Activated CD8-positive, alpha-beta memory T cell treated with anti-CD3 and anti-CD28 coated beads, Interleukin-2, amount 50 U/mL, for 1 hour (primary cell): ENCODE measurements around the gene PPFIA2.

ENCODE experiments used
- DNase-seq: peaks from one replicate; pipeline ENCODE4 v3.0.0-alpha.2; 2020; ENCODE audit errors: extremely low read depth

Gene PPFIA2

GRCh38 chr12:81274637-81275529, 484.3 kb downstream of the PPFIA2 start:
- DNase-seq = no peak

DNA sequence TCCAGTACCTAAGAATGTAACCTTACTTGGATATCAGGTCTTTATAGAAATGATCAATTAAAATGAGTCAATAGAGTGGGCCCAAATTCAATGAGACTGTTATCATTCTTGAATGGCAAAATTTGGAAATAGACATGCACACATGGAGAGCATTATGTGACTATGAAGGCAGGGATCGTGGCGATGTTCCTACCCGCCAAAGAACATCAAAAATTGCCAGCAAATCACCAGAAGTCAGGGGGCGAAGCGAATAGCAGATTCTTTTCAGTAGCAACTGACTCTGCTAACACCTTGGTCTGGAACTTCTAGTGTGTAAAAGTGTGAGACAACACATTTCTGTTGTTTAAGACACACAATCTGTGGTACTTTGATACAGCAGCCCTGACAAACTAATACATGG, 488.8 kb downstream of the PPFIA2 start:
- no peak for DNase-seq

DNA sequence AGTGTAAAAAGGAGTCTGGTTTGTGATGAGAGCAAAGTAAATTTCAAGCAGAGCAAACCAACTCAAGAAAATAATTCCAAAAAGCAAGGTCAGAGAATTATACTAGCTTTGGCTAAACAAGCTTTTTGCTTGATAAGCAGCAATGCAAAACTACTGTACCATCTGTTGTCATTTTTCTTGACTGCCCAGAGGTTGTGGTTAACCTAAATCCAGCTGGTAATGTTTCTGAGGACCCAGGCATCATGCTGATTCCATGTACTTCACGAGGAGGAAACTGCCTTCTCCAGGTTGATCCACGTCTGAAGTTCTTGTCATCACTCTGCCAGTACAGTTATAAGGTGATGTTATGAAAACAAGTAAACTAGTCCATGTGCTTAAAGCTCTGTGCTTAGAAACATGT, 496.1 kb downstream of the PPFIA2 start:
- DNase-seq = no peak

DNA sequence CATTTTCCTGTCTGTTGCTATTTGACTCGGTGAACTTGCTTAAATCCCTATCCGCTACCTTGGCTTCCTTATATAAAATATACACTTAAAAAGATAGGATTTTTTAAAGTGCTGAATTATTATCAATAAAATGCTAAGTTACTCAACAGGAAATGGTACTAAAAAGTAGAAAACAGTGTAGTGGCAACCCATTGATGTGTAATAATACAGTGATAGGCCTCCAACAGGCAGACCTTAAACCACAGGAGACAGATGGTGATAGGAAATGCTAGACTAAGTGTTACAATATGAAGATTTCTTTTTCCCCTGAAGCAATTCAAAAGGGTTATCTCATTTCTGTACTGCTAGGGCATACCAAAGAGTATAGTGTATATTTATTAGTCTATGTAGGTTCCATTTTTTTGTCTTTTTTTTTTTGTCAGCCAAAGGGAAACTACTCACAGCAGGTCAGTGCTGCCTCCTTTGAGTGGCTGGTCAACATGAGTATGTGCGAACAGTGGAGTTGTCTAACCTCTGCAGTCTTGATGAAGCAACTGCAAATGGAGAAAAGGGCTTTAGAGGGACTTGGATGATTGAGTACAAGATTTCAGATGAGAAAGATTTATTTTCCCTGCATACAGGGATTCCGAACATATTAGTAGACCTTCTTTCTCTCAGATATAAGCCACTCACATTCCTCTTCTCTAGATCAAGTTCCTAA, 497.5 kb downstream of the PPFIA2 start:
- DNase-seq = no peak

- no peak for DNase-seq
Observed at GRCh38 chr12:81259360-81259759, 499.8 kb downstream of the PPFIA2 start.

GRCh38 chr12:81257947-81258551, 501.1 kb downstream of the PPFIA2 start:
- no peak for DNase-seq

- DNase-seq = no peak
Observed at GRCh38 chr12:81255947-81256346, 503.2 kb downstream of the PPFIA2 start.

- DNase-seq = no peak
Observed at GRCh38 chr12:81255456-81255855, 503.7 kb downstream of the PPFIA2 start.

- no peak for DNase-seq
Observed at GRCh38 chr12:81253360-81253759, 505.8 kb downstream of the PPFIA2 start.

DNA sequence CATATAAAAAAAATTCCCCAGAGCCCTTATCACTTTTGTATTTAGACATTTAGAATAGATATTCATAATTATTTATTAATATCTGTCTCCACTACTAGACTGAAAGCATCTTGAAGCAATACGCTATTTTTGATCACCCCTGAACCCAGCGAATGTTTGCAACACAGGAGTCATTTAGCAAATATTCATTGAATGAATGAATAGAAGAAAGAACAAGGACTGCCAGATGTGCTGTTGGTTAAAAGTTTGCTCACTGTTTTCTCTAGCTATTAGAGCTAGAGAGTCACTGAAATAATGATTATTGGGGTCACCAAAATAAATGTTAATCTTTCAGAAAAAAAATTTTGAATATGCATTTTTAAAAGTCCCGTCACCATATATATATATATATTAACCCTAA, 506.9 kb downstream of the PPFIA2 start:
- no peak for DNase-seq

DNA sequence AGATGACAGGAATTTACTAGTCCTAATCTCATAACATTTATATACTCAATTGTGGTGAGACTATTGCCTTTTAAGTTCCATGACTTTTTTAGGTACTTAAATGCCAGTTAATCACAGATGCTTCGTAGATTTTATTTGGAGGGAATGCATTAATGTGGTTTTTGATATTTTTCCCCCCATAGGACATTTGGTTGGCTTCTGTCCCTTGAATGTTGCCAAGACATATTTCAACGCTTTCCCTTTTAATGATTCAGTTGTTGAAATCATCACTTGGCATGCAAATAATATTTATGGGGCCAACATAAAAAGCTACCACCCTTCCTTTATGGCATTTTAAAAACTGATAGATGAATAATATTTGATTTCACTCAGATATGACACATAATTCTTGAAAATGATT, 509.2 kb downstream of the PPFIA2 start:
- no peak for DNase-seq

- DNase-seq = no peak
Observed at GRCh38 chr12:81245907-81246570, 513.1 kb downstream of the PPFIA2 start.

GRCh38 chr12:81245458-81245857, 513.7 kb downstream of the PPFIA2 start:
- no peak for DNase-seq

DNA sequence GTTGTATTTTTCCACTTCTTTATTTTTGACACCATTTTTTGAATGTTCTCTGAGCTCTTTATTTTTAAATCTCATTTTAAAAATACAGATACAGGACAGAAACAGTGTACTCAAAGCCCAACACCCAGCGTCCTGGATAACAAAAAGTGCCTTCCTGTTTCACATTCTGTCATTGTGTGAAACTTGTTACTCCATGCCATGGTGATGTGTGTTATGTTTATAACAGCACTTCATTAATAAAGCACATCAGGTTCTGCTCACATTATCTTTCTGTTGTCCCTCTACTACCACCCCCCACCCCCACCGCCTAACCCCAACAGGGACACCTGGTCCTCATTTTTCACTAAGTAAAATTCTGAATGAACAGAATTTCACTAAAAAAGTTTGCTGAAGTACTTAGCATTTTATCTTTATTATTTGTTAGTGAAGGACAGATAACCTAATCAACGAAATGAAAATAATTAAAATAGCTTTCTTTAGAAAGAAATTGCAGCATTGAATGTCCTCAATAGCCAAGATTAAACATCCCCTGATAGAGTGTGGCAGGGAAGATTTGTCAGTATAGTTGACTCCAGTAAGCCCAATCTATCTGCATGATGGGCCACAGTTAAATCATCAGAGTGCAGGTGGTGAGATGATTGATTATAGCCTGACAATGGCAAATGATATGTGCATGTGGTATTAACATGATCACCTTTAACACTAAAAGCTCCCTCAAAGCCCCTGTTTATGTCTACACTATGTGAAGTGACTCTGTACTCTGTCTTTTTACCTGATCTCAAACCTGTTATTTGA, 527.4 kb downstream of the PPFIA2 start:
- no peak for DNase-seq

GRCh38 chr12:81229759-81230158, 529.4 kb downstream of the PPFIA2 start:
- no peak for DNase-seq

DNA sequence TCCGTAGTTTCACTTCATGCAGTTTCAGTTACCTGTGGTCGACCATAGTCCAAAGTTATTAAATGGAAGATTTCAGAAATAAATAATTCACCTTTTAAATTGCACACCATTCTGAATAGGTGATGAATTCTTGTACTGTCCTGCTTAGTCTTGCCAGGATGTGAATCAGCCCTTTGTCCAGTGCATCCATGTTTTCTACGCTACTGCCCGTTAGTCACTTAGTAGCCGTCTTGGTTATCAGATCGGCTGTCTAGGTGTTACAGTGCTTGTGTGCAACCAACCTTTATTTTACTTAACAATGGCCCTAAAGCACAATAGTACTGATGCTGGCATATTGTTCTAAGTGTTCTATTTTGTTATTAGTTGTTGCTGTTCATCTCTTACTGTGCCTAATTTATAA, 534.5 kb downstream of the PPFIA2 start:
- no peak for DNase-seq

- DNase-seq = no peak
Observed at GRCh38 chr12:81222846-81223592, 536.1 kb downstream of the PPFIA2 start.

GRCh38 chr12:81221681-81222080, 537.5 kb downstream of the PPFIA2 start:
- no peak for DNase-seq

- no peak for DNase-seq
Observed at GRCh38 chr12:81216739-81217138, 542.4 kb downstream of the PPFIA2 start.

- no peak for DNase-seq
Observed at GRCh38 chr12:81212996-81213696, 546.0 kb downstream of the PPFIA2 start.
